Nucleus accumbens (tissue), 56 donors: ENCODE data around the gene SOCS3.
"Not testable (repeated sequence)": the region's sequence is repeated elsewhere in the genome, so short reads cannot be mapped to it uniquely, and the experiment has no call there.

Experiments used
- DNase-seq, 56 donors: peaks; one replicate each; lab custom pipeline; 2025; lab: John Stamatoyannopoulos, UW

SOCS3 gene

DNA sequence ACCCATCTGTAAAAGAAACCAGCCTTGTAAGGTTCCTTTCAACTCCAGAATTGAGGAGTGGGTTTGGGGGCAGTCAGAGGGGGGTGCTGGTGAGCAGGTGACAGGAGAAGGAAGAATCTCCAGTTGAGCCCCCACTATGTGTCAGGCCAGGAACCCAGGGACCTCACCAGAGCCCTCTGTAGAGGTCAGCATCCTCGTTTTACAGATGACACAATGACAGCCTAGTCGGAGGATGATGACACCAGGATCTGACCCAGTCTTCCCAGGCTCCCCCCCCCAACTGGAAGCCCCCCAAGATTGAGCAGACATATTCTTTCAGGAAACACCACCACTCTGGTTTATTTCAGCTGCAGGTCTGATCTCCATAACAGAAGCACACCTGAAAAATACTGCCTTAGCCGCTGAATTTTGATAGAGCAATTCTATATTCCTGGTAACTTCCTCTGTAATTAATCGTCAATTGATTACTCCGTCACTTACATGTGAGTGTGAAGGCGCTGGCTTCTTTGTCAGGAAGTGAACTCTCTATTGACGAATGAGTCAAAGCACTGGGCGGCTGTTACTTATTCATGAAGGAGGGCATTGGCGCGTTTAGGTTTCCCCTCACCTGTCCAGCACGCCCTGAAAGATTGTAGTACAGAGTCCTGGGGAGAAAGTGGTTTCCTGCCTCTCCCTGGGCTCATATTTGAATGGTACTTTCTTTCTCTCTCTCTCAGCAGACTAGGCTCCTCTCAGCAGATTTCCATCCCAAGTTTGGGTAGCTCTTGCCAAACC is 21.2 kb downstream of the SOCS3 start:
- DNase-seq, result no peak

- DNase-seq, result peak in 3 of 56 donors; percentile 5 to 28 (median 10)
Observed at GRCh38 chr17:78337244-78338109, 22.4 kb downstream of the SOCS3 start.

GRCh38 chr17:78335209-78335608 is 24.7 kb downstream of the SOCS3 start:
- DNase-seq, result no peak

DNA sequence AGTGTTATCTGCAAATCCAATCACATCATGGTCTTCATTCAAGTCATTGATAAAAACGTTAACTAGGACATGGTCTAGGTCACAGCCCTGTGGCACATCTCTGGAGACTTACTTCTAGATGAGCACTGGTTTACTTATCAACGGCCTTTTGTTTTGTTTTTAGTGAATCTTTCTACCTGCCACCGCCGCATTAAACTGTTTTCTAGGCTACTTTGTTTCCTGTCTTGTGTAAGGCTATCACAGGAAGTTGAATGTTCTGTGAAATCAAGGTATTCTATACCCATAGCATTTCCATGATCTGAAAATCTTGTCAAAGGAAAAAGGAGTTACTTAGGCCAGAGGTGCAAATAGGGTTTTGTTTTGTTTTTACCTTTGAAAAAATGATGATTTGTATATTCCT is 26.9 kb downstream of the SOCS3 start:
- DNase-seq, result no peak

DNA sequence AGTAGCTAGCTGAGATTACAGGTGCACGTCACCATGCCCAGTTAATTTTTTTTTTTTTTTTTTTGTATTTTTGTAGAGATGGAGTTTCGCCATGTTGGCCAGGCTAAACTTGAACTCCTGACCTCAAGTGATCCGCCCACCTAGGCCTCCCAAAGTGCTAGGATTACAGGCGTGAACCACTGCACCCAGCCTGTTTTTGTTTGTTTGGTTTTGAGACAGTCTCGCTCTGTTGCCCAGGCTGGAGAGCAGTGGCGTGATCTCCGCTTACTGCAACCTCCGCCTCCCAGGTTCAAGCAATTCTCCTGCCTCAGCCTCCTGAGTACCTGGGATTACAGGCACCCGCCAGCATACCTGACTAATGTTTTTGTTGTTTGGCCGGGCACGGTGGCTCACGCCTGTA is 28.5 kb downstream of the SOCS3 start:
- not testable (repeated sequence) for DNase-seq

DNA sequence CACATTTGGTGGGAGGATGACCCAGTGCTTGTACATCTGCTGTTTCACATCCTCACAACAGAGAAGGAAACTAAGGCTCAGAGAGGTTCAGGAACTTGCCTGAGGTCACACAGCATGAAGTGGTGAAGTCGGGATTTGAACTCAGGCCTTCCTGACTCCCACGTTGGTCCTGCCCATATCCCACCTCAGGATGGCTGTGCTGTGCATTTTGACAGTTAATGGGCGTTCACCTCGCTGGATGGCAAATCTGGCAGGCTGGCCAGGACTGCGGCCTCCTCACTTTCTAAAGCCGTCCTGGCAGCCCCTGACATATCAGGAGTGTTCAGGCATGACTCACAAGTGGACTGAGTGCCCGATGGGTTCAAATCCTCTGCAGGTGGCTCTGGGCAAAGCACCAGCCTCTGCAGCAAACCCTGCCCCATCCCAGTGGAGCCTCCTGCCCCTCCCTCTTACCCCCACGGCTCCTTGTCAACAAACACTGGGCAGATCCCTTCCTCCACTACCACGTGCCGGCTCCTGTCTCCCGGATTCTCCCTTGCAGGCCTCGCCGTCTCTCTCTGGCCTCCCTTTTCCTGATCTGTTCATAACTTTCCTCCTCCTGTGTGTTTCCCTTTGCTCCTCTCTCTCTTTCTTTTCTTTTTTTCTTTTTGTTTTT is 29.2 kb downstream of the SOCS3 start:
- DNase-seq, result no peak

DNA sequence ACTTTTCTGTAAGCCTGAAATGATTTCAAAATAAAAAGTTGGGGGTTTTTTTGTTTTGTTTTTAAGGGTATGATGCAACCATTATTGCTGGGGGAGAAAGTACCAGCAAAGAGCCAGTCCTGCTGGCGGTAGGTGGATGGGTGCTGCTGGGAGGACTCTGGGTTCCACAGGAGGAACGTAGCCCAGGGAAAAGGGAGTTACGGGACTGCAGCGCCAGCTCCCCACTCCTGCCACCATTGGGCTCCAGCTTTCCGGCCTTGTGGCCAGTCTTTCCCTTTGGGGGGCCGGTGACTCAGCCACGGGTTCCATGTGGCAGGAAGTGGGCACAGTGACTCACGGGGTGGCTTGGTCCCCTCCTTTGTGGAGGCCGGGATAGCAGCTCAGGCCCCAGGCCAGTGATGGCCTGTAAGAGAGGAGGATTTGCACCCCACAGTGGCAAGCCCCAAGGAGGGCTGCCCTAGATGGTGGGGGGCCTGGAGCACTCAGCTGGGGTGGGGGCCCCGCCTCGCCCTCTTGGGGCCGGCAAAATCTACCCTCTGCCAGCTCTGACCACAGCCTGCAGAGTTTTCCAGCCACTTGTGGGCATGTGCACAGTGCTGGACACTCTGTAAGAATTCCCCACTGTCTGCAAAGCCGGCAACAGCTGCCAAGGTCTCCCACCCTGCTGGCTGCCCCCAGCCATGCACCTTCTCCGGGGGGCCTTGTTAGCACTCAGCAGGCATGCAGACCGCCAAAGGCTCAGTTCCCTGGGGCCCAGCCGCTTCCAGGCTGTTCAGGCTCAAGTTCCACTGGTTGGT is 30.4 kb downstream of the SOCS3 start:
- DNase-seq, result peak in 3 of 56 donors; percentile 23 to 33 (median 25)

GRCh38 chr17:78327880-78328279 is 32.0 kb downstream of the SOCS3 start:
- no peak for DNase-seq

GRCh38 chr17:78325076-78325687 is 34.7 kb downstream of the SOCS3 start:
- no peak for DNase-seq

GRCh38 chr17:78324391-78325075 is 35.3 kb downstream of the SOCS3 start:
- peak in 41 of 56 donors; percentile 8 to 74 (median 49) for DNase-seq

DNA sequence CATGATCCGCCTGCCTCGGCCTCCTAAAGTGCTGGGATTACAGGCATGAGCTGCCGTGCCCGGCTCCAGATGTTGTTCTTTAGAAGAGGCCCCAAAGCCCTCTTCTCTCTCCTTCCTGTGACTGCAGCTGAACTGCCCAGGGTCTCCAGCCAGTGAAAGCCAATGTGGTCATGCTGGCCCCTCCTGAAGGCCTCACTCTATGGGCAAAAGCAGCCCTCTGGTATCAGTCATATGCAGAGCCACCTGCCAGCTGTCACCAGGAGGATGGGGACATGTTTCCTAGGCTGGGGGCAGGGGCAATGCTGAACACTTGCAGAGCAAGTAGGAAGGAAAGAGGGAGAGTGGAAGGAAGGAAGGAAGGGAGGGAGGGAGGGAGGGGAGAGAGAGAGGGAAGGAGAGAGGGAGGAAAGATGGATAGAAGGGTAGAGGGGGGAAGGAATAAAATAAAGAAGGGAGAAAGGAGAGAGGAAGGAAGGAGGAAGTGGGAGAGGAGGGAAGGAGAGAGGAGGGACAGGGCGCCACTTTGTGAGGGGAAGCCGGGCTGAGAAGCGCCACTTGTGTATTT is 36.0 kb downstream of the SOCS3 start:
- no peak for DNase-seq

GRCh38 chr17:78322858-78323455 is 36.9 kb downstream of the SOCS3 start:
- DNase-seq, result no peak

- DNase-seq, result no peak
Observed at GRCh38 chr17:78322327-78322857, 37.5 kb downstream of the SOCS3 start.

DNA sequence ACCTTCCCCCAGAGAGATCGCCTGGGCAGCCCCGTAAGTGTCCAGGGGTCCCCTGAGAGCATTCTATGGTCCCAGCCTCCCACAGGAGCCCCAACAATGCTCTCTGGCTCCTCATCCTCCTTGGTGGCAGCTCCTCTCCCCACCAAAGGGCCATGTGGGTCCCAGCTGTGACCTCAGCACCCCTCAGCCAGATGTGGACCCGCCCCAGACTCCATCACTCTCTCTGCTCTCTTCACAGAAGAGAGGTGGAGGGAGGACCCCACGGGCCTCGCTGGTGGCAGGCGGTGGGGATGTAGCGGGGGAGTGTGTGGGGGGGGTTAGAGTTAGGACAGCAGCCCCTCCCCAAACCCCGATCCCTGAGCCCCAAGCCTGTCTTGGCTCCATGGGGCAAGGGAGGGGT is 41.0 kb downstream of the SOCS3 start:
- DNase-seq, result no peak

GRCh38 chr17:78318407-78318806 is 41.5 kb downstream of the SOCS3 start:
- DNase-seq, result no peak

DNA sequence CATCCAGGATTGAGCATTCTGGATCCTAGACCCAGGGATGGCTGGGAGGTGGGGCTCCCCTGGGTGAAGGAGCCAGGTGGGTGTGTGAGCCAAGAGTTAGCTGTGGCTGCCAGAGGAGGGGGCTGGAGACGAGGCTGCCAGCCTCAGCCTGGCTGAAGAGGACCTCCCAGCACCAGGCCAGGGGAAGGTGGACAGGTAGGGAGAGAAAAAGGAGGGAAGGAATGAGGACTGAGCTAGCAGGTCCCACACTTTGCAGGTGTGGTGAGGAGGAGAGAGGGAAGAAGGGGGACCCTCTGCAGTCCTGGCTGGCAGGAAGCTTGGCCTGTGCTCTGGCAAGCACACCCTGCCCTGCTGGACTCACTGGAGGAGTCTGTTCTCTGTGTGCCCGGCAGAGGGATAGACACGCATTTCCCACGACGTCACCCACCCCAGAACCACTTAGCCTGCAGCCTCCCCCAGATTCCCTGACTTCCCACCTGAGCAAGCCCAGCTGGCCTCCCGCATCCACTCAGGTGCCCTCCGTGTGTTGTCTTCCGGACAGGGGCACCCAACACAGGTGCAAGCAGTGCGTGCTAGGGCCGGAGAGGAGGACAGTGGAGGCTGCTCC is 42.0 kb downstream of the SOCS3 start:
- DNase-seq, result no peak

GRCh38 chr17:78316867-78317789 is 42.7 kb downstream of the SOCS3 start:
- no peak for DNase-seq
